NCI-H1436 (cell line): ENCODE data around the gene C12orf76.
"Not testable (repeated sequence)": the region's sequence is repeated elsewhere in the genome, so short reads cannot be mapped to it uniquely, and the experiment has no call there.

ENCODE experiments used
- DNase-seq: peaks from one replicate; lab custom pipeline; 2025; lab: John Stamatoyannopoulos, UW

C12orf76 gene

GRCh38 chr12:110065540-110065939 is 17.2 kb upstream of the C12orf76 start:
- DNase-seq, result no peak

DNA sequence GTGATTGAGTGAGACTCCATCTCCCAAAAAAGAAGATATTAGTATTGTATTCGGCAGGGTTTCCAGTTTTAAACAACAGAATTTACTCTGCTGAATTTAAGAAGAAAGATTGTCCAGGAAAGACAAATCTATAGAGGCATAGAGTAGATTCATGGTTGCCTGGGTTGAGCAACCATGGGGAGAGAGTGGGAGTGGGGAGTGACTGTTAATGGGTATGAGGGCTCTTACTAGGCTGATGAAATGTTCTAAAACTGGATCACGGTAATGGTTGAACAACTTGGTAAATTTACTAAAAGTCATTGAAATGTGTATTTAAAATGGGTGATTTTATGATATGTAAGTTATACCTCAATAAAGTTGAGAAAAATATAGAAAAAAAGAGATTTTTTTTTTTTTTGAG is 13.9 kb upstream of the C12orf76 start:
- no peak for DNase-seq

- DNase-seq, result no peak
Observed at GRCh38 chr12:110059651-110060000, 11.3 kb upstream of the C12orf76 start.

GRCh38 chr12:110058875-110059615 is 10.7 kb upstream of the C12orf76 start:
- DNase-seq, result no peak

DNA sequence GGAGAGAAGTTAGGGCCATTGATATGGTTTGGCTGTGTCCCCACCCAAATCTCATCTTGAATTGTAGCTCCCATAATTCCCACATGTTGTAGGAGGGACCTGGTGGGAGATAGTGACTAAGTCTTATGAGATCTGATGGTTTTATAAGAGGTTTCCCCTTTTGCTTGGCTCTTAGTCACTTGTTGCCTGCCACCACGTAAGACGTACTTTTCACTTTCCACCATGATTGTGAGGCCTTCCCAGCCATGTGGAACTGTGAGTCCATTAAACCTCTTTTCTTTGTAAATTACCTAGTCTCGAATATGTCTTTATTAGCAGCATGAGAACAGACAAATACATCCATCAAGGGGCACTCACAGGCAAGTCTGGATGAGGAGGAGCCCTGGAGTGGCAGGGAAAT is 8.3 kb upstream of the C12orf76 start:
- not testable (repeated sequence) for DNase-seq

- DNase-seq, result not testable (repeated sequence)
Observed at GRCh38 chr12:110055375-110056352, 7.3 kb upstream of the C12orf76 start.

GRCh38 chr12:110050927-110051326 is 2.6 kb upstream of the C12orf76 start:
- DNase-seq, result no peak

DNA sequence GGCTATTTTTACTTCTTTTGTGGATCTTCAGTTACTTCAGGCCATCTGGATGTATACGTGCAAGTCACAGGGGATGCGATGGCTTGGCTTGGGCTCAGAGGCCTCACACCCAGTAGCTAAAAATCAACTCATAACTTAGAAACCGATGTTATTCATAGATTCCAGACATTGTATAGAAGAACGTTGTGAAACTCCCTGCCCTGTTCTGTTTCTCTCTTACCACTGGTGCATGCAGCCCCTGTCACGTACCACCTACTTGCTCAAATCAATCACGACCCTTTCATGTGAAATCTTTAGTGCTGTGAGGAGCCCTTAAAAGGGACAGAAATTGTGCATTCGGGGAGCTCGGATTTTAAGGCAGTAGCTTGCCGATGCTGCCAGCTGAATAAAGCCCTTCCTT is 1.3 kb upstream of the C12orf76 start:
- not testable (repeated sequence) for DNase-seq

- not testable (repeated sequence) for DNase-seq
Observed at GRCh38 chr12:110049034-110049433, 712 bp upstream of the C12orf76 start.

- DNase-seq, result no peak
Observed at GRCh38 chr12:110047297-110047940, 903 bp downstream of the C12orf76 start.

DNA sequence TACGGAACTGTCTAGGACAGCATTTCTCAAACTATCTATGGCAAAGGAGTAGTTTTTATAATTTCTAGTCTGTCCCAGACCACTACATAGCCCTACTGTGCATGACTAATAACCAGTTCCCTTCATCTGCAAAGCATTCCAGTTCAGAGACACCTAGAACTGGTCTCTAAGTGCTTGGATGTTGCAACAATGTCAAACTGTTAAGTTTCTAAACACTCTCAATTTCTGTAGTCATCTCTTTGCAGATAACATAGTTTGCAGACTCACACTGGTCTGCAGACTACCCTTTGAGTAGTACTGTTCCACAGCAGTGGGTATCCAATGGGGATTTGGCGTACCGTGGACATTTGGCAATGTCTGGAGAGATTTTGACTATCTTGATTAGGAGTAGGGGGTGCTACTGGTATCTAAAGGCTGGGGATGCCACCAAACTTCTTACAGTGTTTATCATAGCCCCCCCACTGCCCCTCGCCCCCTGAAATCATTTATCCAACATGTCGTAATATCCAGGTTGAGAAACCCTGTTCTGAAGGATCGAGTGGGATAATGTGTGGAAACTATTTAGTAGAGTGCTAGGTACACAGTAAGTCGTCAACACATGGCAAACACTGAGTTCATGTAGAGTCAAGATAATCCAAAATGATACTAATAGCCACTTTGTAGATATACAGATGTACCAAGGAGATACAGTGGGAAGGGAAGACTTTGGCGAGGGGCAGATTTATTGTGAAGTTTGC is 1.7 kb downstream of the C12orf76 start:
- DNase-seq, result no peak

DNA sequence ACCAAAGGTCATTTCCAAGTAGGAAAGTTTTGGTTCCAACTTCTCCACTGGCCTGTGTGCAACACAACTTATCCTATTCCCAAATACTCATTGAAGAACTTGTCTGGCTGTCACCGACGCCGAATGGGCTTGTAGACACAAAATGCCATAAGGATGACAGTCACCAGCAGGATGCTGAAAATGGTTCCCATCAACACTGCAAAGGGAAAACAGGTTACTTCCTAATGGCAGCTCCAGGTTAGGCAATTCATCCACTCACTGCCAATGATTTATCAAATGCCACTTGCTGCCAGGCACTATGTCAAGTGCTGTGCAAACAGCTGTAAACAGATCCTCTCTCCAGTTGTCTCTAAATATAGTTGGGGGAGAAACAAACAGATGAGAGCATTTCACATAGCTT is 6.1 kb downstream of the C12orf76 start:
- no peak for DNase-seq

GRCh38 chr12:110039085-110039807 is 9.1 kb downstream of the C12orf76 start:
- no peak for DNase-seq

DNA sequence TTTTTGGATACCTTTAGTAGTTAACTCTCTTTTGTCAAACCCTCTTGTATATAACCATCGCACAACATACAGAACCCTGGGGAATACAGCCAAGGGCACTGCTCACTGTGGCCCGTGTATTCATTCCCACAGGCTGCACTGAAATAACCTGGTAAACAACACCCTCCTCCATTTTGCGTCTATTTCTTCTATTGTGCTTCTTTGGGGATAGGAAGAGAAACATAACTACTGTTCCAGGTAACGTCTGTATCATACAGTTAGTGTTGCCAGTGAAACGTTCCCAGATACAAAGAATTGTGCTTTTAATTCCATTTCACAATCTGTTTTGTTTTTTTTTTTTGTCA is 9.6 kb downstream of the C12orf76 start:
- no peak for DNase-seq

DNA sequence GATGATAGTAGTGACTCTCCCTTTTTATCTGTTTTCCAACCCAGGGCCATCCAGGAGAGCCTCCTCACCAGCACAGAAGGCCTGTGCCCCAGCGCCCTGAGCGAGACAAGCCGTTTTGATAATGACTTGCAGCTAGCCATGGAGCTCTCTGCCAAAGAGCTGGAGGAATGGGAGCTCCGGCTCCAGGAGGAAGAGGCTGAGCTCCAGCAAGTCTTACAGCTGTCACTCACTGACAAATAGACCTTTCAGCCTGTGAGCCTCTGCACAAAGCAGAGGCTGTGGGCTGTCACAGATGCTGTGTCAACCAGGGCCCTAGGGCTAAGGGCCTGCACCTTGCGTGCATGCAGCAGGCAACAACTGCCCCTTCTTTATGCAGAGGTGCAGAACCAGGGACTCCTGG is 11.0 kb downstream of the C12orf76 start:
- no peak for DNase-seq

GRCh38 chr12:110035534-110036104 is 12.7 kb downstream of the C12orf76 start:
- no peak for DNase-seq

- DNase-seq, result no peak
Observed at GRCh38 chr12:110033888-110034287, 14.4 kb downstream of the C12orf76 start.

DNA sequence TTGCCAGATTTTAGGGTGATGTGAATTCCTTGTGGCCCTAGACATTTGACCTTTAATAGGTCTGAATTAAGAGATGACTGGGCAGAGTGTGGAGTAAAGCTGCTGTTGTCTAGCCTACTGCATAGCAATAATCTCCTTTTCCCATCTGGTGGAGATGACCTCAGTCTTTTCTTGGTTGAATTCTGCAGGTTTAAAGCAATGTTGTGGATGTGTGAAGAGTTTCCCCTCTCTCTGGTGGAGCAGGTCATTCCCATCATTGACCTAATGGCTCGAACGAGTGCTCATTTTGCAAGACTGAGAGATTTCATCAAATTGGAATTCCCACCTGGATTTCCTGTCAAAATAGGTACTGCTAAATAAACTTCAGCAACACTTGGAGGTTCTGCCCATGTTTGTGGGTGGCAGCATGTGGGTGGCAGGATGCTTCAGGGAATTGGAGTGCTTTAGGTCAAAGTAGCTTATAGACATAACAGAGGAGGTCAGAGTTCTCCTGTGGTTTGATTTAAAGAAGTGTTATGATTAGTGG is 19.0 kb downstream of the C12orf76 start:
- no peak for DNase-seq

GRCh38 chr12:110028323-110028722 is 20.0 kb downstream of the C12orf76 start:
- DNase-seq, result no peak

DNA sequence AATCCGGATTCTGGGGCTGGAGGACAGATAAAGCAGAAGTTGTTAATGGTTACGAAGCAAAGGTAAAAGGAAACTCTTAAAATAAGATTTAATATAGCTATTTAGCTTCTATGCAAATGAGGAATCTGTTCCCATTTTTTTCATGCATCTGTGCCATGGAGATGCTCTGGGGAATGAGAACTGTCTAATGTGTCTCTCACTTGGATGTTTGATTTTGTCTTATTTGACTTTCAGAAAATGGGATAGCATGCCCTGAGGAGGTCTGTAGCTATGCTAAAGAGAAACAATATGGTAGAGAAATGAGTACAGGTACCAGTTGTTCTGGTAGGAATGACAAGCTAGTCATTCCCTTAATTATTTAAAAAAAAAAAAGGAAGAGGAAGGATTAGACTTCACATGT is 24.3 kb downstream of the C12orf76 start:
- no peak for DNase-seq
